ENCODE data around the gene UIMC1.
"Not testable (repeated sequence)": the region's sequence is repeated elsewhere in the genome, so short reads cannot be mapped to it uniquely, and the experiment has no call there.

Gene UIMC1

GRCh38 chr5:177006265-177006972 lies at the start of gene UIMC1:
UIMC1 (minus strand) TSS chr5:177006779; CDS start chr5:176982615, 24,164 bp downstream.
- DNase-seq: peak; percentile 94

DNA sequence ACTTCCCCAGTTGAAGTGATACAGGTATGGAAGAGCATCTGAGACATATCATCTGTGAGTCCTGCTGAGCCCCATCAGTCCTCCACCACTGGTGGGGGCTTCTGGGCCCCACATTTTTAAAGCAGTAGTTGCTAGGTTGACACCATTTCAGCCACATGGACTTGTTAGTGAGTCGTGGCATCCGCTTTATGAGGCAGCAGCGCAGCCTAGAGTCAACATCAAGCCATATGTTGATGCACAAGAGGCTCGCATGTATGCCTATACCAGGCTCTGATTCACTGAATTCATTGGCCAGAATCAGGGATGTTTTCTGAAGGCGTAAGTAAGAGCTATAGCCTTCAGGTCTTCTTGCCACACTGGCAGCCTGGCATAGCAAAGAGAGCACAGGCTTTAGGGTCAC lies 42.7 kb upstream of the UIMC1 start:
- no peak for DNase-seq

DNA sequence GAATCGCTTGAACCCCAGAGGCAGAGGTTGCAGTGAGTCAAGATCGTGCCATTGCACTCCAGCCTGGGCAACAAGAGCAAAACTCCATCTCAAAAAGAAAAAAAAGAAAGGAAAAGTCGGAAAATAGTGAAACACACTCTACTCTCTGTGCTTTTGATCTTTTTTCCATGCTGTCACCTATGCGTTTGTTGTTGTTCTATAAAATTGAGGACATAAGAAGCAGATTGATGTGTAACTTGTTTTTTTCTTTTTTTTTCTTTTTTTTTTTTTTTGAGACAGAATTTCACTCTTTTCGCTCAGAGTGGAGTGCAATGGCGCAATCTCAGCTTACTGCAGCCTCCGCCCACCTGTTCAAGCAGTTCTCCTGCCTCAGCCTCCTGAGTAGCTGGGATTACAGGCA lies 42.0 kb upstream of the UIMC1 start:
- not testable (repeated sequence) for DNase-seq

- DNase-seq: no peak
Observed at GRCh38 chr5:177045631-177046030, 39.1 kb upstream of the UIMC1 start.

DNA sequence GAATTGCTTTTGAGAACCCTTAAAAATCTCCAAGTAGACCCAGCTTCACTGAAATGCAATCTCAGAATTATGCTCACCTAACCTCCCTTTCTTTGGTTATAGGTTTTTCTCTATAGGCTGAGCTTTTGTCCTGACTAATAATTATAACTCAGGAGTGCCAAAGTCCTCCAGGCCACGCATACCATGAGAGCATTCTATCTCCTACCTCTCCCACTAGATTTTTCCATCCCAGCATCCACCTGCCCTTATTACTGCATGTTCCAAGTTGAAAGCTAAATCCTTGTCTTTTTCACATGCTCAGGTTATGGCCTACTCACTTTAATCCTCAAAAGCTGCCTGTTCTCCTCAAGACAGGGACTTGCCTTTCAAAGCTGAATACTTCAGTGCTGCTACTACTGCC lies 38.1 kb upstream of the UIMC1 start:
- no peak for DNase-seq

DNA sequence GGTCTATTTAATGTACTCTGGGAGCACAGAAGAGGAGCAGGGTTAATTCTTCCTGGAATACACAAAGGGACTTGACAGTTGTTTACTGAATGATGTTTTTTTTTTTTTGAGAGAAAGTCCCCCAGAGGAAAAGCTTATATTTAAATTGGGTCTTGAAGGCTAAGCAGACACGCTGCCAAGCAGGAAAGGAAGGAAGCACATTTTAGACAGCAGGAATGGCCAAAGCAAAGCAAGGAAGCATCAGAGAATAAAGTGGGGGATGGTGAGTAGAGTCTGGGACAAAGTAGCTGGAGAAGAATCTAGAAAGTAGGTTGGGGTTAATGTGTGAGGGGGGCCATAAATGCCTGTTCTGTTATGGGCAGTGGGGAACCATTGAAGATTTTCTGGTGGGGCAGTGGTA lies 37.4 kb upstream of the UIMC1 start:
- no peak for DNase-seq

GRCh38 chr5:177043114-177043513 lies 36.5 kb upstream of the UIMC1 start:
- no peak for DNase-seq

GRCh38 chr5:177041936-177042335 lies 35.4 kb upstream of the UIMC1 start:
- DNase-seq: no peak

GRCh38 chr5:177040814-177041420 lies 34.3 kb upstream of the UIMC1 start:
- DNase-seq: no peak

DNA sequence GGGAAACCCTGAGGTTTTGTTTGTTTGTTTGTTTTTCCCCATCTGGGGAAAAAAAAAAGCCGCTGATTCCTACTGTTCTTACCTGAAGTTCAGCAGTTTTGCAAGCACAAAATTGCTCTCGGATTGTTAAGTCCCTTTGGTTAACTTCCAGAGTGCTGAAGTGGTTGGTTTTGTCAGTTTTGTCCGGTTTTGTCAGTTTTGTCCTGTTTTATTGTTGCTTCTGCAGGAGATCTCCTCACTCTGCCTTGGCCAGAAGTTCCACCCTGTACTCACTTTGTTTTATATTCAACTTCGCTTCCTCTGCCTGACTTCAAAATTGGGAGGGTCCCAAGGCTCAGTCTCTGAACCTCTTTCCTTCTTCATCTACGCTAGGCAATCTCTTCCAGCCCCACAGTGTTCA lies 30.3 kb upstream of the UIMC1 start:
- no peak for DNase-seq

DNA sequence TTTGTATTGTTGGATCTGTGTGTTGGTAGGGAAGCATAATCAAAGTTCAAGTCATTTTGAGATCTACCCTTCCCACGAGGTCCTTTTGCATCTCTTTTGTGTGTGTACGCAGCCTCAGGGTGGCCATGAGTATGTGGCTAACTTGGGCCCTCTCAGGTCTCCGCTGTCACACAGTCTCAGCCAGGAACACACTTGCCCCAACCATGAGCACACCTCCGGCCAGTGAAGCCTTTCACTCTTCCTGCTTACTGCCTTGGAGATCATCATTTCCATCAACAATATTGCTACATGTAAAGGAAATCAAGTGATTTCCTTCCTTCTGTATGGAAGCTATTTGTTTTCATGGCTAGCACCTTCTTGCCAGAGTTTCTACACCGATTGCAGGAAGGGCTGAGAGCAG lies 29.9 kb upstream of the UIMC1 start:
- no peak for DNase-seq

GRCh38 chr5:177035976-177036375 lies 29.4 kb upstream of the UIMC1 start:
- DNase-seq: no peak

- no peak for DNase-seq
Observed at GRCh38 chr5:177029498-177029897, 22.9 kb upstream of the UIMC1 start.

DNA sequence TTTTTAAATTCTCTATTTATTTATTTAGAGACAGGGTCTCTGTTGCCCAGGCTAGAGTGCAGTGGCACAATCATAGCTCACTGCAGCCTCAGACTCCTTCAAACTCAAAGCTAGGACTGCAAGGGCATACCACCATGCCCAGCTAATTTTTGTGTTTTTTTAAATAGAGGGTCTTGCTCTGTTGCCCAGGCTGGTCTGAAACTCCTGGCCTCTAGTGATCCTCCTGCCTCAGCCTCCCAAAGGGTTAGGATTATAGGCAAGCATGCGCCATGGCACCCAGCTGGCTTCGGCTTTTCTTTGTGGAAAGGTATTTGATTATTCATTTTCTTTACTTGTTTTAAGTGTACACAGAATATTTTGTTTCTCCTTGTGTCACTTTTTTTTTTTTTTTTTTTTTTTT lies 21.1 kb upstream of the UIMC1 start:
- DNase-seq: no peak

- no peak for DNase-seq
Observed at GRCh38 chr5:177025101-177025601, 18.6 kb upstream of the UIMC1 start.

DNA sequence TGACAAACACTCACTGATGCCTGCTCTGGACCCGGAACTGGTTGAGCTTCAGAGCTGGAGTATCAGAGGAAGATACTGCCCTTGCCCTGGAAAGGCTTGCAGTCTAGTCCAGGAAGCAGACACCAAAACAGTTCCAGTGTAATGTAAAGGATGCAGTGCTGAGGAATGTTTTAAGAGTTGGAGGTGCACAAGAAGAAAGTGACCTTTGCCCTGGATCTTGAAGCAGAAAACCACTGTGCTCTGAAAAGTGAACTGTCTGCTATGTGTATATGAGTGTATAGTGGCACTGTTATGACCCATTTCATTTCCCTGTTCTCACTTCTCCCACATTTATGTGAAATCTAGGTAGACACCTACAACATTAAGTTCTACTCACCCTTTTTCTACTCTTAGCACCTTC lies 18.0 kb upstream of the UIMC1 start:
- DNase-seq: no peak

GRCh38 chr5:177023303-177023664 lies 16.7 kb upstream of the UIMC1 start:
- no peak for DNase-seq

DNA sequence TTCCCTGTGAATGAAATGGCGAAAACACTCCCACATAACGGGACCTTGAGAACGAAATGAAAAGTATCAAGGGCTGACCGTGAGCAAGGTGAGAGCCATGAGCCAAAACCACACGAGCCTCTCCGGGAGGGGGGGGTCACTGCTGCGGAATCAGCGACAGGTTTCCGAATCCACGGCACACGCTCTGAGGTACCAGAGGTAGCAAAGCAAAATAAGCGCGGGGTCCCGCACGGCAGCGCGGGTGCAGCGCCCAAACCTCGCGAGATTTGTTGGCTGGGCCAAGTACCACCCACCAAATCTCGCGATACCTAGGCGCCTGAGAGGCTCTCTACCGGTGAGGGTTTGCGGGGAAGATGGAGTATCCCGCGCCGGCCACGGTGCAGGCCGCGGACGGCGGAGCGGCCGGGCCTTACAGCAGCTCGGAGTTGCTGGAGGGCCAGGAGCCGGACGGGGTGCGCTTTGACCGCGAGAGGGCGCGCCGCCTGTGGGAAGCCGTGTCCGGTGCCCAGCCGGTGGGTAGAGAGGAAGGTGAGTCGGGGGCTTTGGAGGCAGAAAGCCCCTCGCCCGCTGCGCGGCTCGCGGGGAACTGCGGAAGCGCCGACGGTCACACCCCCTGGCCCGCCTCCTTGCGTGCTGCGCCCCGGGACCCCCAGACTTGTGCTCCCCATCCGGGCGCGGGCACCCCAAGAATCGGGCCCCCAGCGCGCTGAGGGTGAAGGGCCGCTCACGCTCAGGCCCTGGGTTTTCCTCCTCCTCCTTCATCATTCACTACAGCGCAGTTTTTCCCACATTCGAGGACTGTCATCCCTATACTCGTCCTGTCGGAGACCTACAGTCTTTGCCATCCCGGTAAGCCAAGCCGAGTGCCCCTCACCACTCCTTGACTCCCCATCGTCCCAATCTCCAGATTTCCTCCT lies 16.1 kb upstream of the UIMC1 start, which contains the start of gene ZNF346:
Gene ZNF346 (plus strand): TSS at position 311 of the 917 bp plus-strand sequence. CDS start 43 bp downstream, at position 354.
- peak; percentile 93 for DNase-seq

DNA sequence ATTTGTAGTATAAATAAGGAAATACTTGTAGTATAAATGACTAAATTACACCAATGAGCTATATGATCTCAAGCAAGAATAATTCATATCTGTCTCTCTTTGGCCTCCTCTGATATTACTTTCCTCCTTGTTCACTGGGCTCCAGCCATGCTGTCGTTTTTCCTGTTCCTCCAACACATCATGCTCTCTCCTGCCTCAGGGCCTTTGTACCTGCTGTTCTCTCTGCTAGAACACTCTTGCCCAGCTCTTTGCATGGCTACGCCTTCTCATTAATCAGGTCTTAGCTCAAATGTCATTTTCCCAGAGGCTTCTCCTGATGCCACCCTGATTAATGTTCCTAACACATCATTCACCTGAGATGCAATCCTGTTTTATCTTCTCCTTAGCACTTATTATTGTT lies 13.5 kb upstream of the UIMC1 start:
- no peak for DNase-seq

- no peak for DNase-seq
Observed at GRCh38 chr5:177018341-177018740, 11.8 kb upstream of the UIMC1 start.

- DNase-seq: no peak
Observed at GRCh38 chr5:177015156-177015555, 8.6 kb upstream of the UIMC1 start.

DNA sequence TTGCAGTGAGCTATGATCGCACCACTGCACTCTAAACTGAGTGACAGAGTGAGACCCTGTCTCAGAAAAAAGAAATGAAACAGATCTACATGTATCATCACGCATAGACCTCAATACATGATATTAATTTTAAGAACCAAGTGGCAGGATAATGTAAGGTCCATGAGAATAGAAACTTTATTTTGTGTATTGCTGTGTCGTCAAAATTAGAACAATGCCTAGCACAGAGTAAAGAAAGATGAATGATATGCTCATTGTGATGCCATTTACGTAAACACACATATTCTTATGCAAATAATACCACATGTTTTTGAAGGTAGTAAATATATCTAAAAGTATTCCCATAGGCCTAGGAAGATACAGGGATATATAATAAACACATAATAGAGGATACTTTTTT lies 3.6 kb upstream of the UIMC1 start:
- no peak for DNase-seq

DNA sequence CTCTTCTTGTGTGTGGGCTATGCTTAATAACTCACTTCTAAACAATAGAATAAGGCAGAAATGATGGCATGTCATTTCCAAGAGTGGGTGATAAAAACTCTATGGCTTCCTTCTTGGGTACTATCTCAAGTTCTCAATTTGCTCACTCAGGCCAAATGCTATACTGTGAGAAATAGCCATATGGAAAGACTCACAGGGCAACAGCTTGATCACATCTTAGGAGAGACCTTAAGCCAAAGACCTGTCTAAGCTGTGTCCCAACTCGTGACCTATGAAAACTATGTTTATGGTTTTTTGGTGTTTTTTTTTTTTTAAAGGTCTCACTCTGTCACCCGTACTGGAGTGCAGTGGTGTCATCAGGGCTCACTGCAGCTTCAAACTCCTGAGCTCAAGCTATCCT lies 2.1 kb upstream of the UIMC1 start:
- DNase-seq: no peak
